ENCODE measurements around the gene LHX6. TPM values are rescaled to one million over a fixed set of nuclear protein-coding genes. Genes with fewer than 3 reads are reported as not detected.

Gene LHX6
- total RNA-seq, 2 donors from 2014 or later = 0.10 TPM; not detected in 1

DNA sequence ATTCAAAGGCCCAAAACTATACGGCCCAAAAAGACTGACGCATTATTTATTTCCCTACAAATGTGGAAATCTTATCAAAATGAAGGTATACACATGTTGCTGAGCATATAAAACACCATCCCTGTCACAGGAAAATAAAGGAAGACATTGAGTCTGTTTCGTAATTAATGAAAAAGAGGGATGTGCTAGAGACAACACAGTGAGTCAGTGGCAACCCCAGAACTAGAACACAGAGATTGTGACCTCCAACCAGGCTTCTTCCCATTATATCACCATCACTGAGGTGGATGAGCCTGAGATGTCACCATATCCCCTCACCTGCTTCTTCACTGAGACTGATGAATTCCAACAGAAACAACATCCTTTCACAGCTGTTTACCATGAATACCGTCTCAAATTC is 73.0 kb downstream of the LHX6 start:
- Mint-ChIP-seq H3K36me3 (peaks cover 9 to 11% of the 10 kb centered on the region in 2 donors), H3K9me3 (no peaks in the 10 kb centered on the region), H3K27ac (no peak overlapping the region)
- DNase-seq (ENCODE audit: low spot score in 2 of 2) (no peak), ATAC-seq (no peak)

Other genes starting within 250 kb of the LHX6 start
- gene TTLL11, start 135.6 kb downstream of the LHX6 start, total RNA-seq = 1 to 10 TPM in 1 of 2 donors, under 1 TPM in 1; 0.39 to 2.1 TPM
- 10 to 100 TPM; 40.7 to 58.2 TPM for gene NDUFA8, start 69.2 kb downstream of the LHX6 start, total RNA-seq
- gene MORN5, start 69.0 kb downstream of the LHX6 start, total RNA-seq = under 1 TPM in 1 of 2 donors, not detected in 1; 0.82 TPM
- 10 to 100 TPM; 22.7 to 39.8 TPM for gene RBM18, start 35.9 kb upstream of the LHX6 start, total RNA-seq
- 10 to 100 TPM; 44.9 to 65.7 TPM for gene MRRF, start 35.9 kb upstream of the LHX6 start, total RNA-seq
- gene PTGS1, start 142.1 kb upstream of the LHX6 start, total RNA-seq = under 1 TPM; 0.25 to 0.54 TPM
- not detected for gene OR1J1, start 249.0 kb upstream of the LHX6 start, total RNA-seq

All from activated naive CD4-positive, alpha-beta T cell treated with anti-CD3 and anti-CD28 coated beads, Interleukin-2, amount 50 U/mL, for 72 hours (primary cell).